ENCODE data around the gene KLHL4.
A peak's percentile ranks its signal among the peaks of the same experiment; 100 is the strongest.
"Not testable (repeated sequence)": the region's sequence is repeated elsewhere in the genome, so short reads cannot be mapped to it uniquely, and the experiment has no call there.

KLHL4 gene

GRCh38 chrX:87517571-87518141 is at the start of gene KLHL4:
Gene KLHL4 (plus strand): TSS chrX:87517802. CDS start chrX:87517894, 92 bp downstream.
- Histone ChIP-seq H3K4me1 (ENCODE audit: insufficient read depth, low read length) (no peaks in the 10 kb centered on the region), H3K36me3 (ENCODE audit: insufficient read depth, low read length) (no peaks in the 10 kb centered on the region), H3K9me3 (ENCODE audit: control insufficient read depth, insufficient read depth, low read length) (no peaks in the 10 kb centered on the region), H3K9ac (ENCODE audit: low read depth, low read length) (peak within 1 kb of the TSS; percentile 74)

GRCh38 chrX:87468941-87469340 is 48.7 kb upstream of the KLHL4 start:
- no peaks in the 10 kb centered on the region for H3K9me3 ChIP-seq (ENCODE audit: control insufficient read depth, insufficient read depth, low read length)
- H3K9ac ChIP-seq (ENCODE audit: low read depth, low read length) = no peak overlapping the region
- H3K36me3 ChIP-seq (ENCODE audit: insufficient read depth, low read length) = no peaks in the 10 kb centered on the region
- H3K4me1 ChIP-seq (ENCODE audit: insufficient read depth, low read length) = 0 out of 2 replicates have a peak, but pooled peaks cover 3% of the 10 kb centered on the region

- H3K4me1 ChIP-seq (ENCODE audit: insufficient read depth, low read length) = no peaks in the 10 kb centered on the region
- no peaks in the 10 kb centered on the region for H3K36me3 ChIP-seq (ENCODE audit: insufficient read depth, low read length)
- H3K9ac ChIP-seq (ENCODE audit: low read depth, low read length) = no peak overlapping the region
- H3K9me3 ChIP-seq (ENCODE audit: control insufficient read depth, insufficient read depth, low read length) = peaks cover 2% of the 10 kb centered on the region; the same call in 1 of the 2 replicates
Measured at GRCh38 chrX:87475793-87476192, 41.8 kb upstream of the KLHL4 start.

GRCh38 chrX:87478703-87479102 is 38.9 kb upstream of the KLHL4 start:
- not testable (repeated sequence) for H3K9ac ChIP-seq (ENCODE audit: low read depth, low read length); H3K4me1 ChIP-seq (ENCODE audit: insufficient read depth, low read length); H3K9me3 ChIP-seq (ENCODE audit: control insufficient read depth, insufficient read depth, low read length); H3K36me3 ChIP-seq (ENCODE audit: insufficient read depth, low read length)

- Histone ChIP-seq H3K36me3 (ENCODE audit: insufficient read depth, low read length) (no peaks in the 10 kb centered on the region), H3K4me1 (ENCODE audit: insufficient read depth, low read length) (no peaks in the 10 kb centered on the region), H3K9ac (ENCODE audit: low read depth, low read length) (no peak overlapping the region), H3K9me3 (ENCODE audit: control insufficient read depth, insufficient read depth, low read length) (no peaks in the 10 kb centered on the region)
Measured at GRCh38 chrX:87489071-87489470, 28.5 kb upstream of the KLHL4 start.

- H3K36me3 ChIP-seq (ENCODE audit: insufficient read depth, low read length) = no peaks in the 10 kb centered on the region
- no peak overlapping the region for H3K9ac ChIP-seq (ENCODE audit: low read depth, low read length)
Measured at GRCh38 chrX:87515836-87516235, 1.8 kb upstream of the KLHL4 start.

GRCh38 chrX:87516717-87517121 is 883 bp upstream of the KLHL4 start:
- no peaks in the 10 kb centered on the region for H3K36me3 ChIP-seq (ENCODE audit: insufficient read depth, low read length)
- peak overlapping the region; percentile 74 for H3K9ac ChIP-seq (ENCODE audit: low read depth, low read length)
- no peaks in the 10 kb centered on the region for H3K9me3 ChIP-seq (ENCODE audit: control insufficient read depth, insufficient read depth, low read length)
- no peaks in the 10 kb centered on the region for H3K4me1 ChIP-seq (ENCODE audit: insufficient read depth, low read length)

More at GRCh38 chrX:87515836-87516235, 1.8 kb upstream of the KLHL4 start:
- Histone ChIP-seq H3K4me1 (ENCODE audit: insufficient read depth, low read length) (no peaks in the 10 kb centered on the region), H3K9me3 (ENCODE audit: control insufficient read depth, insufficient read depth, low read length) (no peaks in the 10 kb centered on the region)

- no peaks in the 10 kb centered on the region for H3K36me3 ChIP-seq (ENCODE audit: insufficient read depth, low read length)
- H3K4me1 ChIP-seq (ENCODE audit: insufficient read depth, low read length) = no peaks in the 10 kb centered on the region
- H3K9ac ChIP-seq (ENCODE audit: low read depth, low read length) = peak overlapping the region; percentile 74
- no peaks in the 10 kb centered on the region for H3K9me3 ChIP-seq (ENCODE audit: control insufficient read depth, insufficient read depth, low read length)
Measured at GRCh38 chrX:87518504-87518903, 902 bp downstream of the KLHL4 start.

GRCh38 chrX:87525771-87526229 is 8.2 kb downstream of the KLHL4 start:
- H3K4me1 ChIP-seq (ENCODE audit: insufficient read depth, low read length) = no peaks in the 10 kb centered on the region
- no peak overlapping the region for H3K9ac ChIP-seq (ENCODE audit: low read depth, low read length)
- H3K36me3 ChIP-seq (ENCODE audit: insufficient read depth, low read length) = no peaks in the 10 kb centered on the region
- H3K9me3 ChIP-seq (ENCODE audit: control insufficient read depth, insufficient read depth, low read length) = no peaks in the 10 kb centered on the region

GRCh38 chrX:87526281-87526680 is 8.7 kb downstream of the KLHL4 start:
- Histone ChIP-seq H3K9ac (ENCODE audit: low read depth, low read length) (no peak overlapping the region), H3K4me1 (ENCODE audit: insufficient read depth, low read length) (no peaks in the 10 kb centered on the region), H3K9me3 (ENCODE audit: control insufficient read depth, insufficient read depth, low read length) (no peaks in the 10 kb centered on the region), H3K36me3 (ENCODE audit: insufficient read depth, low read length) (no peaks in the 10 kb centered on the region)

GRCh38 chrX:87528487-87528886 is 10.9 kb downstream of the KLHL4 start:
- Histone ChIP-seq H3K4me1 (ENCODE audit: insufficient read depth, low read length) (no peaks in the 10 kb centered on the region), H3K36me3 (ENCODE audit: insufficient read depth, low read length) (no peaks in the 10 kb centered on the region), H3K9ac (ENCODE audit: low read depth, low read length) (no peak overlapping the region)

GRCh38 chrX:87571964-87572363 is 54.4 kb downstream of the KLHL4 start:
- no peaks in the 10 kb centered on the region; the same call in 1 of the 2 replicates for H3K4me1 ChIP-seq (ENCODE audit: insufficient read depth, low read length)
- H3K9ac ChIP-seq (ENCODE audit: low read depth, low read length) = no peak overlapping the region
- H3K36me3 ChIP-seq (ENCODE audit: insufficient read depth, low read length) = no peaks in the 10 kb centered on the region
- H3K9me3 ChIP-seq (ENCODE audit: control insufficient read depth, insufficient read depth, low read length) = no peaks in the 10 kb centered on the region

More at GRCh38 chrX:87528487-87528886, 10.9 kb downstream of the KLHL4 start:
- H3K9me3 ChIP-seq (ENCODE audit: control insufficient read depth, insufficient read depth, low read length) = no peaks in the 10 kb centered on the region

- no peaks in the 10 kb centered on the region for H3K9me3 ChIP-seq (ENCODE audit: control insufficient read depth, insufficient read depth, low read length)
- no peaks in the 10 kb centered on the region for H3K36me3 ChIP-seq (ENCODE audit: insufficient read depth, low read length)
- H3K4me1 ChIP-seq (ENCODE audit: insufficient read depth, low read length) = no peaks in the 10 kb centered on the region; the same call in 1 of the 2 replicates
- H3K9ac ChIP-seq (ENCODE audit: low read depth, low read length) = no peak overlapping the region
Measured at GRCh38 chrX:87572901-87573300, 55.3 kb downstream of the KLHL4 start.

- Histone ChIP-seq H3K9me3 (ENCODE audit: control insufficient read depth, insufficient read depth, low read length) (no peaks in the 10 kb centered on the region), H3K9ac (ENCODE audit: low read depth, low read length) (no peak overlapping the region)
Measured at GRCh38 chrX:87578978-87579377, 61.4 kb downstream of the KLHL4 start.

GRCh38 chrX:87580862-87581261 is 63.3 kb downstream of the KLHL4 start:
- peaks cover 10% of the 10 kb centered on the region for H3K4me1 ChIP-seq (ENCODE audit: insufficient read depth, low read length)
- H3K9me3 ChIP-seq (ENCODE audit: control insufficient read depth, insufficient read depth, low read length) = no peaks in the 10 kb centered on the region
- H3K36me3 ChIP-seq (ENCODE audit: insufficient read depth, low read length) = no peaks in the 10 kb centered on the region
- H3K9ac ChIP-seq (ENCODE audit: low read depth, low read length) = no peak overlapping the region

More at GRCh38 chrX:87578978-87579377, 61.4 kb downstream of the KLHL4 start:
- H3K36me3 ChIP-seq (ENCODE audit: insufficient read depth, low read length) = no peaks in the 10 kb centered on the region
- H3K4me1 ChIP-seq (ENCODE audit: insufficient read depth, low read length) = peaks cover 10% of the 10 kb centered on the region

Measured in ES-I3 (cell line).